Peyer's patch (tissue), 4 donors: ENCODE measurements around the gene MAPK8. TPM values are rescaled to one million over a fixed set of nuclear protein-coding genes. Genes with fewer than 3 reads are reported as not detected.

Source experiments
- DNase-seq, 3 donors: peaks; one replicate each; pipeline ENCODE4 v3.0.0-alpha.2; 2017 to 2019
- H3K27ac ChIP-seq, 4 donors: fragments of 200-600 bp; sonication (generic); one replicate each; pipeline ENCODE4 v1.5.1; 2016 to 2019
- H3K27me3 ChIP-seq, 2 donors: fragments of 200-600 bp; sonication (generic); one replicate each; pipeline ENCODE4 v1.5.1; 2019
- H3K36me3 ChIP-seq, 3 donors: fragments of 200-600 bp; sonication (generic); one replicate each; pipeline ENCODE4 v1.5.1; 2016 to 2019
- H3K4me1 ChIP-seq, 4 donors: fragments of 200-600 bp; sonication (generic); one replicate each; pipeline ENCODE4 v1.5.1; 2016 to 2019
- H3K4me3 ChIP-seq, 4 donors: fragments of 200-600 bp; sonication (generic); 1 replicate in 3 of 4; 2 replicates in 1 of 4; pipeline ENCODE4 v1.5.1; 2016 to 2019; ENCODE audit warnings: mild to moderate bottlenecking in 1 of 4
- H3K9me3 ChIP-seq, 4 donors: fragments of 200-600 bp; sonication (generic); one replicate each; pipeline ENCODE4 v1.5.1; 2016 to 2019; ENCODE audit warnings: mild to moderate bottlenecking in 1 of 4
- POLR2A ChIP-seq, 2 donors: fragments of 450-650 bp; IDR thresholded peaks; one replicate each; pipeline ENCODE4 v1.5.1; 2017; ENCODE audit warnings: antibody characterized with exemption in 2 of 2, mild to moderate bottlenecking in 2 of 2, moderate library complexity in 2 of 2
- total RNA-seq, 4 donors: library from RNA; depleted of rRNA; stranded (reverse); fragments of >200 nt; gene quantifications; one replicate each; pipeline ENCODE4 v1.1.0, GENCODE V29; 2016
- TF ChIP-seq, protein P1 (sequence below), 6 experiments: fragments of 450-650 bp in 4 of 6; fragments of 200-600 bp in 2 of 6; sonication (generic) in 1 of 6; IDR thresholded peaks; one replicate each; pipeline ENCODE4 v1.5.1; 2017 to 2019; ENCODE audit warnings: antibody characterized with exemption in 6 of 6, mild to moderate bottlenecking in 3 of 6, moderate library complexity in 1 of 6

MAPK8 gene
- total RNA-seq, 4 donors from 2014 or later, result 59.9 to 89.0 (median 67.6) TPM

DNA sequence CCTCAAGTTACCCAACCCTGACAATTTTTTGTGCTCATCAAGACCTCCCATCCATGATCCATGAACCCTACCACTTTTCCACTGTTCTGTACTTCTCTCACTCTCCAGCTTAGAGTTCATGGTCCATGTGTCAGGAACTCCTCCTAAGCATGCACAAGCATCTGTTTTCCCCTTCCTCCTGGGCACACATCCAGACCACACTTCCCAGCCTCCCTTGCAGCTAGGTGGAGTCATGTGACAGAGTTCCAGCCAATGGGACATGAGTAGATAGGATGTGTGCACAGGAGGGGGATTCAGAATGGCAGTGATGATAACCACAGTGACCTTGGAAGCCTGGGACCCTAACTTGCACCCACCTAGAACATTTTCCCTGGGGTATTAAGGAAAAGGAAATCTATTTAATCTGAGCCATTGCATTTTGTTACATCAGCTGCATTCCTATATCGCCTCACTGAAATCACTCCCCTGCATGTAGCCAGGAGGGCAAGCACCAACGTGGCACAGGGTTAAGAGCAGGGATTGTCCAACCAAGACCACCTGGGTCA, 22.4 kb upstream of the MAPK8 start:
- no peak for DNase-seq
- peaks cover 0 to 4% (median 0%) of the 10 kb centered on the region in 4 donors for H3K9me3 ChIP-seq
- H3K27me3 ChIP-seq, result no peaks in the 10 kb centered on the region
- no peak for TF ChIP-seq POLR2A (IDR thresholded peaks at IDR 0.05)
- TF ChIP-seq, protein P1, sequence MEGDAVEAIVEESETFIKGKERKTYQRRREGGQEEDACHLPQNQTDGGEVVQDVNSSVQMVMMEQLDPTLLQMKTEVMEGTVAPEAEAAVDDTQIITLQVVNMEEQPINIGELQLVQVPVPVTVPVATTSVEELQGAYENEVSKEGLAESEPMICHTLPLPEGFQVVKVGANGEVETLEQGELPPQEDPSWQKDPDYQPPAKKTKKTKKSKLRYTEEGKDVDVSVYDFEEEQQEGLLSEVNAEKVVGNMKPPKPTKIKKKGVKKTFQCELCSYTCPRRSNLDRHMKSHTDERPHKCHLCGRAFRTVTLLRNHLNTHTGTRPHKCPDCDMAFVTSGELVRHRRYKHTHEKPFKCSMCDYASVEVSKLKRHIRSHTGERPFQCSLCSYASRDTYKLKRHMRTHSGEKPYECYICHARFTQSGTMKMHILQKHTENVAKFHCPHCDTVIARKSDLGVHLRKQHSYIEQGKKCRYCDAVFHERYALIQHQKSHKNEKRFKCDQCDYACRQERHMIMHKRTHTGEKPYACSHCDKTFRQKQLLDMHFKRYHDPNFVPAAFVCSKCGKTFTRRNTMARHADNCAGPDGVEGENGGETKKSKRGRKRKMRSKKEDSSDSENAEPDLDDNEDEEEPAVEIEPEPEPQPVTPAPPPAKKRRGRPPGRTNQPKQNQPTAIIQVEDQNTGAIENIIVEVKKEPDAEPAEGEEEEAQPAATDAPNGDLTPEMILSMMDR (IDR thresholded peaks at IDR 0.05), result no peak
- H3K27ac ChIP-seq, result no peak overlapping the region
- no peaks in the 10 kb centered on the region for H3K36me3 ChIP-seq
- no peak overlapping the region for H3K4me3 ChIP-seq
- H3K4me1 ChIP-seq, result no peaks in the 10 kb centered on the region

GRCh38 chr10:48284811-48285210, 21.7 kb upstream of the MAPK8 start:
- H3K4me1 ChIP-seq, result peaks cover 0 to 3% (median 0%) of the 10 kb centered on the region in 4 donors
- no peaks in the 10 kb centered on the region for H3K27me3 ChIP-seq

DNA sequence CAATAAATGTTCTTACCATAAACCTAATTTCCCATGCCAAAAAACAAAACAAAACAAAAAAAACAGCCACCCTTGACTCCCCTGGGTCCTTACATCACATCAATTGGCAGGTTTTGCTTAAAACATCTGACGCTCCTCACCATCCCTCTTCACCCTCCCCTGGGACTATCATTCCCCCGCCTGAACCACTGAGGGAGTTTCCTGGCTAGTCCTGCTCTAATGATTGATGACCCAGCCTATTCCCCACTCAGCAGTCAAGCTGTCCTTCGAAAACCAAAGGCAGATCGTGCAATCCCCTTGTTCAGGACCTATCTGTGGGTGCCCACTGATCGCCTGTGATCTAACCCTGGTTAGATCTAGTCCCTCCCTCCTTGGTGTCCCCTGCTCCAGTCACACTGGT, 20.8 kb upstream of the MAPK8 start:
- no peak for DNase-seq
- H3K4me3 ChIP-seq, result no peak overlapping the region
- no peaks in the 10 kb centered on the region for H3K36me3 ChIP-seq
- H3K9me3 ChIP-seq, result peaks cover 0 to 4% (median 0%) of the 10 kb centered on the region in 4 donors
- H3K27me3 ChIP-seq, result no peaks in the 10 kb centered on the region
- TF ChIP-seq, protein P1 (IDR thresholded peaks at IDR 0.05), result no peak
- no peak for TF ChIP-seq POLR2A (IDR thresholded peaks at IDR 0.05)
- peaks cover 0 to 11% (median 0%) of the 10 kb centered on the region in 4 donors for H3K4me1 ChIP-seq
- no peak overlapping the region for H3K27ac ChIP-seq

More at GRCh38 chr10:48284811-48285210, 21.7 kb upstream of the MAPK8 start:
- H3K27ac ChIP-seq, result no peak overlapping the region
- no peaks in the 10 kb centered on the region for H3K36me3 ChIP-seq
- no peak overlapping the region for H3K4me3 ChIP-seq
- H3K9me3 ChIP-seq, result peaks cover 0 to 4% (median 0%) of the 10 kb centered on the region in 4 donors
- no peak for TF ChIP-seq POLR2A (IDR thresholded peaks at IDR 0.05)
- TF ChIP-seq, protein P1 (IDR thresholded peaks at IDR 0.05), result no peak
- DNase-seq, result no peak

GRCh38 chr10:48286356-48286755, 20.1 kb upstream of the MAPK8 start:
- Histone ChIP-seq H3K27ac (no peak overlapping the region), H3K4me3 (no peak overlapping the region), H3K36me3 (no peaks in the 10 kb centered on the region), H3K9me3 (peaks cover 0 to 4% (median 0%) of the 10 kb centered on the region in 4 donors), H3K27me3 (no peaks in the 10 kb centered on the region), H3K4me1 (peaks cover 0 to 14% (median 0%) of the 10 kb centered on the region in 4 donors)
- no peak for TF ChIP-seq POLR2A (IDR thresholded peaks at IDR 0.05)
- TF ChIP-seq, protein P1 (IDR thresholded peaks at IDR 0.05), result no peak
- no peak for DNase-seq

DNA sequence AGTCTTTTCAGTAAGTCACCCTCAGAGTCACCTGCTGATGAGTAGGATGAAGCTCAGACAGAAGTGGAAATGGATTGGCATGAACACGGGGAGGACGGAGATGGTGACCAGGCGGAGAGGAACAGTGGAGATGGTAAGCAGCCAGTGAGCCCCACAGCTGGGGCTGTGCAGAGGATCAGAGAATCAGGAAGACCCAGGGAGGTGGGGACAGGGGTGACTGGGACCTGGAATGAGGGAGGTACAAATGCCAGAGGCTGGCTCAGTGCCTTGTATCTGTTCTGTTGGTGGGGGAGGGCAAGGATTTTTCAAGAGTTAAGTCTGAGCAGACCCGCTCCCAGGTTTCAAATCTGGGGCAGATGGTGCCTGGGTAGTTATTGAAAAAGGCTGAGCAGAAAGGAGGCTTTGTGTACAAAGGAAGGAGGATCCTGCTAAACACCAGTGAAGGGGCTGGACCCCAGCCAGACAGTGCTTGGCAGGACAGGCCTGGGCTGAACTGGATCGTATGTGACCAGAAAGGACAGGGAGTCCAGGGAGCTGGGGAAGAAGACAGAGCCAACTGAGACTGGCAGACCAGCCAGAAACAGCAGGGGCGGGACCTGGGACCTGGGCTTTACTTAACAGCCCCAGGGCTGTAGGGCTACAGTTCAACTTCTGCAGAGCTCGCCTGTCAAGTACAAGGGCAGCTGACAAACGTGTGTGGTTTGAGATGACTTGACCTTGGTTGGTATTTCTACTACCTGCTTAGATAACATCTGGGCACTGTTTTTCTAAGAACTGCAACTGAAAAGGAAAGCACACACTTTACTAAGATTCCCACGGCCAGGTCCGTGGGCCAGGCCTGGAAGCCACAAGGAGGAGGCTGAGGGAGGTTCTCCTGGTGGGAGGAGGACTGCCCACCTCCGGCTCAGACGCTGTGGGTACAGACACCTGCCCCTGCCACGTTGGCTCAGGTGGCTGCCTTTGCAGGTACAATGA, 18.8 kb upstream of the MAPK8 start:
- no peak for TF ChIP-seq POLR2A (IDR thresholded peaks at IDR 0.05)
- TF ChIP-seq, protein P1 (IDR thresholded peaks at IDR 0.05), result no peak

More for the DNA sequence above, 18.8 kb upstream of the MAPK8 start:
- no peaks in the 10 kb centered on the region for H3K36me3 ChIP-seq
- H3K4me3 ChIP-seq, result no peak overlapping the region
- no peak for DNase-seq
- H3K9me3 ChIP-seq, result peaks cover 0 to 4% (median 0%) of the 10 kb centered on the region in 4 donors
- H3K27ac ChIP-seq, result no peak overlapping the region
- H3K4me1 ChIP-seq, result peaks cover 0 to 14% (median 0%) of the 10 kb centered on the region in 4 donors
- H3K27me3 ChIP-seq, result no peaks in the 10 kb centered on the region
